GM12864 (cell line): ENCODE data around the gene NCKAP5.

Source experiments
- DNase-seq: peaks from one replicate; pipeline ENCODE4 v3.0.0-alpha.2; 2011; ENCODE audit warnings: low read depth
- H3K4me3 ChIP-seq: 2 replicates; pipeline ENCODE4 v1.5.1; 2011; ENCODE audit warnings: mild to moderate bottlenecking, low read depth, low read length, control low read depth
- CTCF ChIP-seq: IDR thresholded peaks from 2 replicates; pipeline ENCODE4 v1.5.1; 2011; ENCODE audit warnings: low read depth, mild to moderate bottlenecking, moderate library complexity, low read length, control low read depth, inconsistent platforms; ENCODE audit errors: missing control alignments

NCKAP5 gene

GRCh38 chr2:133270550-133270949 is 297.7 kb downstream of the NCKAP5 start:
- no peak overlapping the region for H3K4me3 ChIP-seq
- no peak for TF ChIP-seq CTCF
- DNase-seq: no peak

GRCh38 chr2:133266926-133267590 is 301.2 kb downstream of the NCKAP5 start:
- DNase-seq: no peak
- H3K4me3 ChIP-seq: no peak overlapping the region
- no peak for TF ChIP-seq CTCF

- no peak for TF ChIP-seq CTCF
- no peak overlapping the region for H3K4me3 ChIP-seq
- no peak for DNase-seq
Observed at GRCh38 chr2:133266041-133266925, 302.0 kb downstream of the NCKAP5 start.

- H3K4me3 ChIP-seq: no peak overlapping the region
- no peak for DNase-seq
- no peak for TF ChIP-seq CTCF
Observed at GRCh38 chr2:133265432-133265949, 302.8 kb downstream of the NCKAP5 start.

GRCh38 chr2:133264989-133265401 is 303.3 kb downstream of the NCKAP5 start:
- no peak for TF ChIP-seq CTCF
- no peak for DNase-seq
- H3K4me3 ChIP-seq: no peak overlapping the region

- TF ChIP-seq CTCF: no peak
- no peak for DNase-seq
Observed at GRCh38 chr2:133262893-133263292, 305.4 kb downstream of the NCKAP5 start.

More at GRCh38 chr2:133262893-133263292, 305.4 kb downstream of the NCKAP5 start:
- no peak overlapping the region for H3K4me3 ChIP-seq
